Measurements from ENCODE around the gene ITPR1. TPM values are rescaled to one million over a fixed set of nuclear protein-coding genes. Genes with fewer than 3 reads are reported as not detected.

Gene ITPR1
- total RNA-seq, 1 donor from 2014 or later = 6.7 TPM

GRCh38 chr3:4835616-4836043, 342.5 kb downstream of the ITPR1 start:
- FAIRE-seq (no peak), DNase-seq (ENCODE audit: low read depth) (peak; percentile 42)
- H3K4me1 Mint-ChIP-seq (ENCODE audit: low read depth, unreplicated experiment) = peaks cover 62% of the 10 kb centered on the region
- H3K4me2 ChIP-seq (ENCODE audit: low read length) = no peak overlapping the region
- H3K9me3 Mint-ChIP-seq (ENCODE audit: unreplicated experiment) = no peaks in the 10 kb centered on the region
- no peak overlapping the region for H3K4me3 Mint-ChIP-seq (ENCODE audit: unreplicated experiment)
- no peaks in the 10 kb centered on the region for H3K27me3 ChIP-seq (ENCODE audit: insufficient read depth, low read length)
- peak overlapping the region; percentile 95 for H3K27ac Mint-ChIP-seq (ENCODE audit: unreplicated experiment)
- H3K27ac ChIP-seq (ENCODE audit: low read depth, low read length) = no peak overlapping the region
- H3K4me3 ChIP-seq (ENCODE audit: insufficient read depth, low read depth, low read length) = no peak overlapping the region
- H3K9me3 ChIP-seq (ENCODE audit: insufficient read depth, low read depth, low read length) = no peaks in the 10 kb centered on the region
- H3K9ac ChIP-seq (ENCODE audit: low read length) = no peak overlapping the region
- no peaks in the 10 kb centered on the region for H3K36me3 Mint-ChIP-seq (ENCODE audit: low read depth, unreplicated experiment)
- H3K27me3 Mint-ChIP-seq (ENCODE audit: low read depth, unreplicated experiment) = no peaks in the 10 kb centered on the region
- H4K20me1 ChIP-seq (ENCODE audit: insufficient read depth, low read length) = no peaks in the 10 kb centered on the region
- TF ChIP-seq, protein P1, sequence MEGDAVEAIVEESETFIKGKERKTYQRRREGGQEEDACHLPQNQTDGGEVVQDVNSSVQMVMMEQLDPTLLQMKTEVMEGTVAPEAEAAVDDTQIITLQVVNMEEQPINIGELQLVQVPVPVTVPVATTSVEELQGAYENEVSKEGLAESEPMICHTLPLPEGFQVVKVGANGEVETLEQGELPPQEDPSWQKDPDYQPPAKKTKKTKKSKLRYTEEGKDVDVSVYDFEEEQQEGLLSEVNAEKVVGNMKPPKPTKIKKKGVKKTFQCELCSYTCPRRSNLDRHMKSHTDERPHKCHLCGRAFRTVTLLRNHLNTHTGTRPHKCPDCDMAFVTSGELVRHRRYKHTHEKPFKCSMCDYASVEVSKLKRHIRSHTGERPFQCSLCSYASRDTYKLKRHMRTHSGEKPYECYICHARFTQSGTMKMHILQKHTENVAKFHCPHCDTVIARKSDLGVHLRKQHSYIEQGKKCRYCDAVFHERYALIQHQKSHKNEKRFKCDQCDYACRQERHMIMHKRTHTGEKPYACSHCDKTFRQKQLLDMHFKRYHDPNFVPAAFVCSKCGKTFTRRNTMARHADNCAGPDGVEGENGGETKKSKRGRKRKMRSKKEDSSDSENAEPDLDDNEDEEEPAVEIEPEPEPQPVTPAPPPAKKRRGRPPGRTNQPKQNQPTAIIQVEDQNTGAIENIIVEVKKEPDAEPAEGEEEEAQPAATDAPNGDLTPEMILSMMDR (IDR thresholded peaks at IDR 0.05; ENCODE audit: insufficient read depth, low read depth, low read length) = no peak
- no peak for TF ChIP-seq EZH2 (IDR thresholded peaks at IDR 0.05; ENCODE audit: insufficient read depth, low read length)
- H3K79me2 ChIP-seq (ENCODE audit: insufficient read depth, low read length) = no peaks in the 10 kb centered on the region
- H2AFZ ChIP-seq (ENCODE audit: low read depth, low read length) = no peak overlapping the region
- peaks cover 18% of the 10 kb centered on the region for H3K4me1 ChIP-seq (ENCODE audit: insufficient read depth, low read length)
- H3K36me3 ChIP-seq (ENCODE audit: insufficient read depth, low read length) = no peaks in the 10 kb centered on the region

GRCh38 chr3:4836516-4836915, 343.4 kb downstream of the ITPR1 start:
- peaks cover 63% of the 10 kb centered on the region for H3K4me1 Mint-ChIP-seq (ENCODE audit: low read depth, unreplicated experiment)
- no peaks in the 10 kb centered on the region for H3K79me2 ChIP-seq (ENCODE audit: insufficient read depth, low read length)
- no peak overlapping the region for H3K9ac ChIP-seq (ENCODE audit: low read length)
- TF ChIP-seq, protein P1 (IDR thresholded peaks at IDR 0.05; ENCODE audit: insufficient read depth, low read depth, low read length) = no peak
- no peak for TF ChIP-seq EZH2 (IDR thresholded peaks at IDR 0.05; ENCODE audit: insufficient read depth, low read length)
- no peak overlapping the region for H3K4me3 Mint-ChIP-seq (ENCODE audit: unreplicated experiment)
- H3K9me3 ChIP-seq (ENCODE audit: insufficient read depth, low read depth, low read length) = no peaks in the 10 kb centered on the region
- H3K27me3 ChIP-seq (ENCODE audit: insufficient read depth, low read length) = no peaks in the 10 kb centered on the region
- no peak overlapping the region for H2AFZ ChIP-seq (ENCODE audit: low read depth, low read length)
- no peak overlapping the region for H3K4me2 ChIP-seq (ENCODE audit: low read length)
- H3K27ac Mint-ChIP-seq (ENCODE audit: unreplicated experiment) = peak overlapping the region; percentile 95
- no peaks in the 10 kb centered on the region for H3K27me3 Mint-ChIP-seq (ENCODE audit: low read depth, unreplicated experiment)
- FAIRE-seq (no peak), DNase-seq (ENCODE audit: low read depth) (no peak)
- no peak overlapping the region for H3K27ac ChIP-seq (ENCODE audit: low read depth, low read length)
- H3K9me3 Mint-ChIP-seq (ENCODE audit: unreplicated experiment) = no peaks in the 10 kb centered on the region
- H3K36me3 Mint-ChIP-seq (ENCODE audit: low read depth, unreplicated experiment) = no peaks in the 10 kb centered on the region
- H3K4me3 ChIP-seq (ENCODE audit: insufficient read depth, low read depth, low read length) = no peak overlapping the region
- no peaks in the 10 kb centered on the region for H3K36me3 ChIP-seq (ENCODE audit: insufficient read depth, low read length)
- H3K4me1 ChIP-seq (ENCODE audit: insufficient read depth, low read length) = peaks cover 12% of the 10 kb centered on the region
- no peaks in the 10 kb centered on the region for H4K20me1 ChIP-seq (ENCODE audit: insufficient read depth, low read length)

- no peaks in the 10 kb centered on the region for H3K36me3 Mint-ChIP-seq (ENCODE audit: low read depth, unreplicated experiment)
- H3K27ac Mint-ChIP-seq (ENCODE audit: unreplicated experiment) = no peak overlapping the region
- Histone ChIP-seq H3K4me2 (ENCODE audit: low read length) (no peak overlapping the region), H3K36me3 (ENCODE audit: insufficient read depth, low read length) (no peaks in the 10 kb centered on the region), H3K27me3 (ENCODE audit: insufficient read depth, low read length) (no peaks in the 10 kb centered on the region), H2AFZ (ENCODE audit: low read depth, low read length) (no peak overlapping the region), H3K79me2 (ENCODE audit: insufficient read depth, low read length) (no peaks in the 10 kb centered on the region), H3K4me1 (ENCODE audit: insufficient read depth, low read length) (peaks cover 5% of the 10 kb centered on the region), H4K20me1 (ENCODE audit: insufficient read depth, low read length) (no peaks in the 10 kb centered on the region), H3K9ac (ENCODE audit: low read length) (no peak overlapping the region), H3K4me3 (ENCODE audit: insufficient read depth, low read depth, low read length) (no peak overlapping the region), H3K9me3 (ENCODE audit: insufficient read depth, low read depth, low read length) (no peaks in the 10 kb centered on the region), H3K27ac (ENCODE audit: low read depth, low read length) (no peak overlapping the region)
- H3K27me3 Mint-ChIP-seq (ENCODE audit: low read depth, unreplicated experiment) = no peaks in the 10 kb centered on the region
- DNase-seq (ENCODE audit: low read depth) = no peak
- H3K9me3 Mint-ChIP-seq (ENCODE audit: unreplicated experiment) = no peaks in the 10 kb centered on the region
- no peak for FAIRE-seq
- TF ChIP-seq EZH2 (IDR thresholded peaks at IDR 0.05; ENCODE audit: insufficient read depth, low read length) = no peak
- TF ChIP-seq, protein P1 (IDR thresholded peaks at IDR 0.05; ENCODE audit: insufficient read depth, low read depth, low read length) = no peak
- H3K4me1 Mint-ChIP-seq (ENCODE audit: low read depth, unreplicated experiment) = peaks cover 61% of the 10 kb centered on the region
- H3K4me3 Mint-ChIP-seq (ENCODE audit: unreplicated experiment) = no peak overlapping the region
Observed at GRCh38 chr3:4837374-4837930, 344.3 kb downstream of the ITPR1 start.
